Activated CD8-positive, alpha-beta memory T cell treated with anti-CD3 and anti-CD28 coated beads for 48 hours (primary cell): ENCODE data around the gene NBEA.
"Not testable (repeated sequence)": the region's sequence is repeated elsewhere in the genome, so short reads cannot be mapped to it uniquely, and the experiment has no call there.

Experiments
- DNase-seq, 3 experiments: peaks; one replicate each; pipeline ENCODE4 v3.0.0-alpha.2; 2020; ENCODE audit warnings: low read depth in 2 of 3, low spot score in 2 of 3

NBEA gene

DNA sequence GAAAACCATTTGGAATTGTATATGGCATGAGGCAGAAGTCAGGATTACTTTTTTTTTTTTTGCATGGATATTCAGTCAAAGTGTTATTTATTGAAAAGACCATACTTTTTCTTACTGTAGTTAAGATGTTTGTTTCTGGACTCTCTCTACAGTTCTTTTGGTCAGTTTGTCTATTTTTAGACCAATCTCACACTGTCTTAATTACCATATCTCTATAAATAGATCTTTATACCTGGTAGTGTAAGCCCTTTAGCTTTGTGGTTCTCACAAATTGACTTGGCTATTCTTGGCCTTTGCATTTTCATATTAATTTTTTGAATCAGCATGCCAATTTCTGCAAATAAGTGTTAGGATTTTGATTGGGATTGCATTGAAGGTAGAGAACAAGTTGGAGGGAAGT lies 437.6 kb downstream of the NBEA start:
- no peak for DNase-seq

DNA sequence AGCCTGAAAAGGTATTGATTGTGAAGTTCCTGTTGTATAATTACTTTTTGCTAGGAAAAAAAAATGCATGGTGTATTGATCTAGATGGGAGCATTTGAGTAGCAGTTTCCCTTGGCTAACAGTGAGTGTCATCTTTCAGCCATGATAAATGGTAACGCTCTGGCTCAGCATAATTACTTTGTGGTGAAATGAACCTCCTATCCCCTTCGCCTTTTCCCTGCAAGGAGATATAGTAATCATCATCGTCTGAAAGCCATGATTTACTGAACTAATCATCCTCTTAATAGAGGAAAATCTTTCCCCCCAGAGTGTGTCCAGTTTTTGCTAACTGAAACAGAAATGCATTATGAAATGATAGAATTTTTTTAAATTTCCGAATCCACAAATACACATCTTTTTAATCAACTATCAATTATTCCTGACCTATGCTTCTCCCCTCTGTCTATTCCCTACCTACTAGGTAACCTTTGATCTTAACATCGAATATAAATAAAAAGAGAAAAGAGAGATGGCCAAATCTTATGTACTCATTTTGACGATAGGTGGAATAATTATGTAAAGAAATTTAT lies 445.7 kb downstream of the NBEA start:
- no peak for DNase-seq

DNA sequence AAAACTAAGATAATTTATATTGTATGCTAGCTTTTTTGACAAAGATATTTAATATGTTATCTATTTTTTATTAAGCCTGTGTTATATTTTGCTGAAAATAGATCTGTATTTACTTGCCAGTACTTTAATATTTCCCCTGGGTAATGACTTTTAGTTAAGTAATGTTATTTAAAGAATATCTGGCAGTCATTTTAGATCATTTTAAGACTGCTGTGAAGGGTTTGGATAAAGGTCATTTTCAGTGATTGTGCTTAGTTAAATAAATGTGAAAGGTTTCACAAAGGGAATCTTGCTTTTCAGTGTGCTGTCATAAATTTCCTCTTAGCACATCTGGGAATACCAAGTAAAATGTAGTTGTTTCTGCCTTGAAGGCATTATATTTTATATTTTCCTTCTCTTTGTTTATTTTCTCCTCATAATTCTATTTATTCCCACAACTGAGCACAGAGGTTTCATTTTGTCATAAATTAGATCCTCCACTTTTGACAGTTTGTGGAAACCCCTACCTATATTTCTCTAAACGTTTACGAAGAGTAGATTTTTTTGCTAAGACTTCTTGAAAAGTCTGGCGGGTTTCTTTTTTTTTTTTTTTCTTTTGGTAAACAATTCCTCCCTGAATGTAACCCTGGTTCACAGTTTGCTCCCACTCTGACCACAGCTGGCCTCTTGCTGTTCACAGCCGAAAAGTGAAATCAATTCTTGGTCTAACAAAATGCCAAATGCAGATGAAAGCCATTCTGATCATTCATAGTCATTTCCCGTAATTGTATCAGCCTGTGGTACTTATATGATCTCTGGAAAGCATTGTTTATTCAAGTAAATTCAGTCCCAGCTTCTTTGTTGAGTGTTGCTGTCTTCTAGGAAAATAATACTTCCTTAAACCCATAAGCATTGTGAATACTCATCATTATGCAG lies 446.6 kb downstream of the NBEA start:
- no peak for DNase-seq

- DNase-seq, result no peak
These were observed 447.5 kb downstream of the NBEA start for GRCh38 chr13:35389535-35389934.

GRCh38 chr13:35392768-35393167 lies 450.7 kb downstream of the NBEA start:
- no peak for DNase-seq

DNA sequence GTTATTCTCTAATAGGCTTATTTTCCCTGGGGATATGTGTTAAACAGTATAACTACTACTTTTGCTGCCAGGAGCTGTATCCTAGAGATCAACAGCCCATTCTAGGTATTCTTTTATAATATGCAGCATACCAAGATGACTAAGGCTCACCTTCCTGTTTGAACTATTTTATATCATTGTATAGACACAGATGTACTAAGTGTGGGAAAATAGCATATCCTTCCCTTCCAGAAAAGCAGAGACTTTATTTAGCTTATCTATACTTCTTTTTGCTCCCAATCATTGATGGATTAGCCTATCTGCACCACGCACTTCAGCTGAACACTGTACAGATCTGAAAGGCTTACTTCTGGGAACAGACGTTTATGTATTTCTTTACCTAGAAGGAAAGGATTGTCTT lies 451.8 kb downstream of the NBEA start:
- no peak for DNase-seq

DNA sequence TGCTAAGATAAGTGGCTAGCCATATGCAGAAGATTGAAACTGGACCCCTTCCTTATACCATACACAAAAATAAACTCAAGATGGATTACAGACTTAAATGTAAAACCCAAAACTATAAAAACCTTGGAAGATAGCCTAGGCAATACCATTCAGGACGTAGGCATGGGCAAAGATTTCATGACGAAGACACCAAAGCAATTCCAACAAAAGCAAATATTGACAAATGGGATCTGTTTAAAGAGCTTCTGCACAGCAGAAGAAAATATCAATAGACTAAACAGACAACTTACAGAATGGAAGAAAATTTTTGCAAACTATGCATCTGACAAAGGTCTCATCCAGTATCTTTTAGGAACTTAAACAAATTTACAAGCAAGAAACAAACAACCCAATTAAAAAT lies 466.2 kb downstream of the NBEA start:
- DNase-seq, result not testable (repeated sequence)

DNA sequence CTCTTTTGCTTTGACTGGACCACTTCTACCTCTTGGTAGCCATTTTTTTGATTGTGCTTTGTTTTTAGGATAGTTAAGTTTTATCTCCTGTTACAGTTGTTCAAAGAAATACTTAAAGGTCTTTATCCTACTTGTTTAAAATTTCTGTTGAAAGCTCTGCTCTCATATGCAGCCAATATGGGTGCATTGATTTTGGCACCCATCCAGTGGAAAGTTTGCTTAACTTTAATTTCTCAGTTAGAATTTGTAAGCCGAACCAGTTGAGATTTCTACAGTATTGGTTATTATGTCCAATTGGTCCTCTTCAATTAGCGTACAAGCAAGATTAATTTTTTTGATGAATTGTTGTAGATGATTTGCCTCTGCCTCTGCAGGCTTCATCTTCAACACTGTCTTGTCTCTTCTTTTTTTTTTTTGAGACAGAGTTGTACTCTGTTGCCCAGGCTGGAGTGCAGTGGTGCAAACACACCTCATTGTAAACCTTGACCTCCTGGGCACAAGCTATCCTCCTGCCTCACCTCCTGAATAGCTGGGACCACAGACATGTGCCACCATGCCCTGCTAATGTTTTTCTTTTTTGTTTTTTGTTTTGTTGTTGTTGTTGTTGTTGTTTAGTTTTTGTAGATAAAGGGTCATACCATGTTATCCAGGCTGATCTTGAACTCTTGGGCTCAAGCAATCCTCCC lies 469.1 kb downstream of the NBEA start:
- no peak for DNase-seq

DNA sequence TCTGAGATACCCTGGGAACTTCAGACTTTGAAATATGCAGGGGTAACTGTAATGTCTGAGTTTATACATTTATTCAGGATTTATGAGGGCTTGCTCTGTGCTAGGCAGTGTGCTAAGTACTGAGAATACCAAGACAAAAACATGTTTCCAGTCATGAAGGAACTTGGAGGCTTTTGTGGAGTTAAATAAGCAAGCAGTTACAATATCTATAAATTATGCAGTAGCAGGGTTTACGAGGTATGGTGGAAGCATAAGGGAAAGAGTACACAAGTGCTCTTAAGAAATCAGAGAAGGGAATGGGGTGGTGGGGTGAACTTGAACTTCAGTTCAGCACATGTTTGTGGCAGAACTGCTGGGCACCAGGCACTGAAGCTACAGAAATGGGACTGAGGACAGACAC lies 506.4 kb downstream of the NBEA start:
- DNase-seq, result no peak

GRCh38 chr13:35449821-35450220 lies 507.8 kb downstream of the NBEA start:
- no peak for DNase-seq

GRCh38 chr13:35455022-35455421 lies 513.0 kb downstream of the NBEA start:
- no peak for DNase-seq

DNA sequence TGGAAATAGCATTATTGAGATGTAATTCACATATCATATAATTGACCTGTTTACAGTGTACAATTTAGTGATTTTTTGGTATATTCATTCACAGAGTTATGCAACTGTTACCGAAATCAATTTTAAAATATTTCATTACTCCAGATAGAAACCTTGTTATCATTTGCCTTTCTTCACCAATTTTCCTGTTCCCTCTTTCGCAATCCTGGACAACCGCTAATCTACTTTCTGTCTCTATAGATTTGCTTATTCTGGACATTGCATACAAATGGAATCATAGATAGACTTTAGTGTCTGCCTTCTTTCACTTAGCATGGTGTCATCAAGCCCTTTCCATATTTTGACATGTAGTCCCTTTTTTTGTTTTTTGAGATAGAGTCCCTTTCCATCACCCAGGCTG lies 515.2 kb downstream of the NBEA start:
- no peak for DNase-seq

GRCh38 chr13:35460061-35460460 lies 518.0 kb downstream of the NBEA start:
- no peak for DNase-seq

GRCh38 chr13:35465371-35465770 lies 523.3 kb downstream of the NBEA start:
- DNase-seq, result no peak

DNA sequence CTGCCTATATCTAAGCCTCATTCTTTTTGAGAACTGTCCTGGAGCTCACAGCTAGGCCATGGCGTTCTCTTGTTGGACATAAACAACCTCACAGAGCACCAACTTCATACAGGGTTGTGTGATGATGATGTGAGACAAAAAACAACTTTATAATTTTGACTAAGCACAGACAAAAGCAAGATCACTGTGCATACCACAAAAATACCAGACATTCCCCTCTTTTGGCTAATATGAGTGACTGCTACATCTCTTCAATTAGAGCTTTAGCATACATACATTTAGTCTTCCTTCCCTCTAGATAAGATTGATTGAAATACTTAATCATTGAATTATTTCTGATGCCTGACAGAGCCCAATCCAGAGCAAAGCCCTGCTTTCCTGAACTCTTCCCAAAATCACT lies 526.1 kb downstream of the NBEA start:
- DNase-seq, result no peak

- no peak for DNase-seq
These were observed 527.9 kb downstream of the NBEA start for GRCh38 chr13:35469806-35470525.

GRCh38 chr13:35470671-35471661 lies 528.9 kb downstream of the NBEA start:
- no peak for DNase-seq

GRCh38 chr13:35471706-35472322 lies 529.7 kb downstream of the NBEA start:
- no peak for DNase-seq

DNA sequence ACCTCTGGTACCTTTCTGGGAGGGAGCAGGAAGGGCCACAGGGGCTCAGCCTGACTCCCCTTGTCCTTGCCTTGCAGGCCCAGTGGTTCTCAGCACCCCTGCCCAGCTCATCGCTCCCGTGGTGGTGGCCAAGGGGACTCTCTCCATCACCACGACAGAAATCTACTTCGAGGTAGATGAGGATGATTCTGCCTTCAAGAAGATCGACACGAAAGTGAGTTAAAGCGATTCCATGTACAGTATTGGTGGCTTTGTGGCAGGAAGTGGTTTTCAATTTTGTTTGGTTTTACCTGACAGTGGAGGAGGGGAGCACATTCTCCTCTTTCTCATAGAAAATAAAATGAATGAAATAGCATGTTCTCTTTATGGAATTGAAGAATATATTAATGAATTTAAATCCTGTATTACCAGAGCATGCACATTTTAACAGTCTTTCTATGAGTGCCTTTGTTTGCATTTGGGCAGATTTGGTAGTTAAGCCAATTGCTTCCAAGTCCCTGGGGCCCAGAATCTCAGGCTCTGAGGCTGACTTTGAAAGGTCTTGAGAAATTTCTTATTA lies 530.3 kb downstream of the NBEA start:
- no peak for DNase-seq
